GM19193 (cell line): ENCODE measurements around the gene USP40.

Source experiments
- POLR2A ChIP-seq: IDR thresholded peaks from 4 replicates; pipeline ENCODE4 v1.6.1; 2011; ENCODE audit not compliant: insufficient read depth, insufficient read length; ENCODE audit errors: extremely low read depth

Gene USP40

DNA sequence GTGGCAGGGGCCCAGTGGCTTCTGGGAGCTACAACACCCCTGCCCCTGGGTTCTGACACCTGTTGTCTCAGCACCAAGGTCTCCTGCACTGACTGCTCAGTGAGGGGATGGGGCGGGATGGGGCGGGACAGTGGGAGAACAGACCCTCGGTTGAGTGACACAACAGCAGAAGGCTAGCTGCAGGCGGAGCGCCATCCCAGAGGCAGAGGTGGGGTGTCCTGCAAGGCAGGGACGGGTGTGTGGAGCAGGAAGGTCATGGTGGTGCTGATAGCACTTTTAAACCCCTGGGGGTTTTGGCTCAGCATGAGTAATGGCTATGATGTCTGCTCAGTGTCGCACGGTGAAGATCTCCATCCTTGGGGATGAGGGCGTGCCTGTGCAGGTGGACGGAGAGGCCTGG is 107.2 kb downstream of the USP40 start:
- TF ChIP-seq POLR2A, result no peak

DNA sequence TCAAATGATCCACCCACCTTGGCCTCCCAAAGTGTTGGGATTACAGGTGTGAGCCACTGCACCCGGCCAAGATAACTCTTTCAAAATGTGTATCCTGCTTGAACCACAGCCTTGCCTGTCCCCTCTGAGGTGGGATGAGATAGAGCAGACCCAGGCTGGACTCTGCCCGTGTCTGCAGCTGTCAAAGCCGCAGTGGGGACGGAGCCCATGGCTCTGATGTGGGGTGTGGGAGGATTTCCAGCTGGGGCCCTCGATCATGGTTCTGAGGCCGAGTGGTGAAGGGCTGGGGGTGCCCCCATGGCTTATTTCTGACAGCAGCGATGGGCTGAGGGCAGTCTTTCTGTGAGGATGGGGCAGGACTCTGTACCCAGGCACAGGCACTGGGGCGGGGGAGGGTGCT is 107.8 kb downstream of the USP40 start:
- TF ChIP-seq POLR2A, result no peak

DNA sequence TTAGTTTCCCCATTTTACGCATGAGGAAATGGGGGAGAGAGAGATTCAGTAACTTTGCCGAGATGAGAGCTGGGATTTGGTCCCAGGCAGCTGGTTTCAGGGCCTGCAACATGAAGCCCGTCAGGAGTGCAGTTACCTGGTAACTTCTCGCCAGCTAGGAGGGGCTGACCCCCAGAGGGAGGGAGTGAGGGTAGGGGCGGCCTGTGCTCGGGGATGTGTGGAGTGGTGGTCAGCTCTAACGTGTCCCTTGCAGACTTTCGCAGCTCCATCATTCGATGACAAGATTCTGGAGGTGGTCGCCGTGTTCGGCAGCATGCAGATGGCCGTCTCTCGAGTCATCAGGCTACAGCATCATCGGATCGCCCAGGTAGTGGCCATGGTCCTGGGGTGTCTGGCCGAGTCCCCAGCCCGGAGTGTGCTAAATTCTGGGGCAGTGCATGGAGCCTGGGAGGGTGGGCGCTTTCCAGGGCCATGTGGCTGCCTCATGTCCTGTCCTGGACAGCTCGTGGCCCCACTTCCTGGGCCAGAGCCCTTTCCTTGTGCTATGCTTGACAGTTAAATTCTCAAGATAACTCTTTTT is 108.5 kb downstream of the USP40 start:
- no peak for TF ChIP-seq POLR2A

DNA sequence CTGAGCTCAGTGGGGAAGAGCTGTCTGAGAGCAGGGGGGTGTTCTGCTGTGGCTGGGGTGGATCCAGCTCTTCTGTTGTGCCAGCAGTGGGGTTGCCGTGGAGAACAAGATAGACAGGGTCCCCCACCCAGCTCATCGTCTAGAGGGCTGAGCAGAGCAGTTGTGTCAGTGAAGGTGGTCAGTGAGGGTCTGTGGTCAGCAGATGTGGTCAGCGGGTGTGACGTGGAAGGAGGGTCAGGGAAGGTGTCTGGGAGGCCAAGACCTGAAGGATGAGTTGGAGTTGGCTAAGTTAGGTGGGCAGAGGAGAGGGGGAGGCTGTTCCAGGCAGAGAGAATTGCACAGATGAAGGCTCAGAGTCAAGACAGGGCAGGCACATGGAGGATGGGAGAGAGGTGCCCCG is 109.2 kb downstream of the USP40 start:
- TF ChIP-seq POLR2A, result no peak

DNA sequence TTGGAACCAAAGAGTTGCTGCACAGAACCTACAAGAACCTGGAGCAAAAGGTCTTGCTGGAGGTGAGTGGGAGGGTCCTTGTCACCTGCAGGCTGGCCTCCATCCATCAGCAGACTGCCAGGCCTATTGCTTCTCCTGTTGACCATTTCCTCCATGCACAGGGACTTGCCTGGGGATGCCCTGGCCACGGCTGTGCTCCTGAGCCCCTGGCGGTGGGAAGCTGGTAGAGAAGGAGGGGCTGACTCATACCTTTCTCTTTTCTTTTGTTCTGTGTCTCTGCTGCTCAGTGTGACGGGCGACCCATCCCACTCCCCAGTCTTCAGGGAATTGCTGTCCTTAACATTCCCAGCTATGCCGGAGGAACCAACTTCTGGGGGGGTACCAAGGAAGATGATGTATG is 109.6 kb downstream of the USP40 start:
- no peak for TF ChIP-seq POLR2A

DNA sequence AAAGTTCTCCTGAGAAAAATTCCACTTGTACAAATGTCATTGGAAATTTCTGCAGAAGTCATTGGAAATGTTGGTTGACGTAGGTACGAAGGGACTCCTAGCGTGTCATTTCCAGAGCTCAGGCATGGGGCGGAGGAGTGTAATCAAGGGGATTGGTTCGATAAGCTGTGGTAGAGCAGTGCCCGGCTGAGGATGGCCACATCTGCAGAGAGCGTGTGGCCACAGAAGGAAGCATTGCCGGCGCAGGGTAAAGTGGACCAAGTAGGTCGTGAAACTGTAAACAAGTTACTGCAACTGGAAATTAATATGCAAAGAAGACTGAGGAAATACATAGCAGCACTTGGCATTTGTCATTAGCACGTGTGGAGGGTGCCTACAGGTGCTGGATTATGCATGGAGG is 110.5 kb downstream of the USP40 start:
- TF ChIP-seq POLR2A, result no peak

DNA sequence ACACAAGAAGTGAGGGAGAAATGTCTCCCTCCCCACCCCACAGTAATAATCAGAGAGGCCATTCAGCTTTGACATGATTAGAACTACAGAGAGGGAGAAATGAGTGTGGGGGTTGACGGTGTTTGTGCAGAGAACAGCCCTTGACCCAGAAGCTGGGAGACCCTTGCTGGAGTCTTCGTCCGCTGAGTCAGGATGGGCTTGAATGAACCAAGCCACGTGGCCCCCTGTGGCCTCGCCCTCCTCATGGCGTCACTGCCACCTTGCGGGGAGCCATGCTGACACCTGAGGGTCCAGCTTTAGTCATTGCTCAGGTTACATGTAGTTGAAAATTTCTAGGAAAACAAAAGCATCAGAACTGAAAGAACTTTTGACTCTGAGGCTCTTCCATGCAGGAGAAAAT is 111.1 kb downstream of the USP40 start:
- no peak for TF ChIP-seq POLR2A

DNA sequence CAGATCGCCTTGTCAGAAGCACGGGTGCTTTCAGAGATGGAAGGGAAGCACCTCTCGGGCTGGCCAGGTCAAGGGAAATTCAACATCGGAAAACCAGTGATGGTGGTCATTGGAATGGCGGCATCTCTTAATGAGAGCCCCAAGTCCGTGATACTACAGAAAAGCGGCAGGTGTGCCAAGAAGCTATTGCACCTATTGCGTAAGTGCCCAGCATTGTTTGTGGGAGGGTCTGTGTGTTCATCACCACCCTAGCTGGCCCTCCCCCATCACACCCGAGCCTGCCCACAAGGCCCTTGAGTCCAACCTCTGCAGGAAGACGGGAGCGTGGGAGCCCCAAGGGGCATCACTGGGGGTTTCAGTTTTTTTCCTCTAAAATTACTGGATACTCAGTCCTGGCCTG is 111.6 kb downstream of the USP40 start:
- TF ChIP-seq POLR2A, result no peak

DNA sequence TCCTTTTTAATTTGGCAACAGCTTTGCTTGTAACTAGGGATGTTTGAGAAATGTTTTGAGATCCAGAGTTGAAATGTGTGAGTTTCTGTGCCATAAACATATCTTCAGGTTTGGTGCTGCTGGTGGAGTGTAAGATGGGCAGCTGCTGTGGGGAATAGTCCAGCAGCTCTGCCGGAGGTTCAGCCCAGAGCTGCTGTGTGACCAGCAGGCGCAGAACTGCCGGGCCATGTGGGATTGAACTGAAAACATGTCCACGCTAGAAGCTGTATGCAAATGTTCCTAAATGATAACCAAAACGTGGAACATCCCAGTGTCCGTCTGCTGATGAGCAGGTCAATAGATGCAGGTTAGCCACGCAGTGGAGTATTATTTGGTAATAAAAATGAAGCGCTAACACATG is 112.7 kb downstream of the USP40 start:
- no peak for TF ChIP-seq POLR2A

DNA sequence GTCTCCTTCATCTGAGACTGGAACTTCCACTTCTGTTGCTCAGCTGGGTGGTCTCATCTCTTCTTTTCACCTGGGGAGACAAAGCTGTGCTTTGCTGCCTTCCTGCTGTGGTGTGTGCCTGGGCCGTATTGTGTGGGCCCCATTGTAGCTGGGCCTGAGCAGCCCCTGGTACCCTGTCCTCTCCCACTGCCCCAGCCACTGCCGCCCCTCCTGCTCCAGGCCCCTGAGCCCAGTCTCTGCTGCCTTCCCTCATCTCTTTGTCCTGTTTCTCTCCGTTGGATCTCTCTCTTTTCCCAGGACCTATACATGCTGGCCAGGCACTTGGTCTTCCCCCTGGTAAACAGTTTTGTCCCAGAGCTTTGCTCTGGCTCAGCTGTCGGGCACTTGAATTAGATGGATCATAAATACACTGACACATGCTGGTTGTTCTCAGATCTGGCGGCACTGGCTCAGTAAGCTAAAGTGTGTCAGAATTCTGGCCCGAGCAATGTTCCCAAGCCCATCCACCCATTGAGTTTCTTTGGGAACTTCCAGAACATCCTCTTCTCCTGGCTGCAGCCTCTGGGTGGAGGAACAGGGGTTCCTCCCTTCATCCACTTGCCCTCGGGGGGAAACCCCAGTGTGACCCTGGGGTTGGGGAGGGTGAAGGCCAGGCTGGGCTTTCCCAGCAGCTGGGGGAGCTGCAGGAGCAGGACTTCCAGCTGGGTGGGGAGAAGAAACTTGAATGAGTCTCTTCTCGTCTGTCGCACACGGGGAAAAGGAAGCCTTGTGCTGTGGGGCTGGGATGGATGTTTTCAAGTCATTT is 113.3 kb downstream of the USP40 start:
- TF ChIP-seq POLR2A, result no peak

DNA sequence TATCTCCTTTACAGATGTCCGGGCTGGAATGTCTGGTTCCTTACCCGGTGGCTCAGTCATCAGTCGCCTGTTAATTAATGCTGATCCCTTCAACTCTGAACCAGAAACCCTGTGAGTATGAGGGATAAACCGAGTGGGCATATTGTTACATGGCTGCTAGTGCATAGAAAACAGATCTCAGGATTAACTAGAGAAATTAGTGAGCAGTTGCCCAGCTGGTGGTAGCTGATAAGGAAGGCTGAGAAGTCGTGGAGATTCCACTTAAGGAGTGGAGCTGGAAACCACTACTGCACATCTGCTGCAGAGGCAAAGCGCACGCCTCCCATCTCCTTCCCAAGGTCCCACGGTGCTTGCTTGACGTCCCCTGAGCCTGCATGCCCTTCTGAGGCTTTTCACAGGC is 114.6 kb downstream of the USP40 start:
- TF ChIP-seq POLR2A, result no peak

DNA sequence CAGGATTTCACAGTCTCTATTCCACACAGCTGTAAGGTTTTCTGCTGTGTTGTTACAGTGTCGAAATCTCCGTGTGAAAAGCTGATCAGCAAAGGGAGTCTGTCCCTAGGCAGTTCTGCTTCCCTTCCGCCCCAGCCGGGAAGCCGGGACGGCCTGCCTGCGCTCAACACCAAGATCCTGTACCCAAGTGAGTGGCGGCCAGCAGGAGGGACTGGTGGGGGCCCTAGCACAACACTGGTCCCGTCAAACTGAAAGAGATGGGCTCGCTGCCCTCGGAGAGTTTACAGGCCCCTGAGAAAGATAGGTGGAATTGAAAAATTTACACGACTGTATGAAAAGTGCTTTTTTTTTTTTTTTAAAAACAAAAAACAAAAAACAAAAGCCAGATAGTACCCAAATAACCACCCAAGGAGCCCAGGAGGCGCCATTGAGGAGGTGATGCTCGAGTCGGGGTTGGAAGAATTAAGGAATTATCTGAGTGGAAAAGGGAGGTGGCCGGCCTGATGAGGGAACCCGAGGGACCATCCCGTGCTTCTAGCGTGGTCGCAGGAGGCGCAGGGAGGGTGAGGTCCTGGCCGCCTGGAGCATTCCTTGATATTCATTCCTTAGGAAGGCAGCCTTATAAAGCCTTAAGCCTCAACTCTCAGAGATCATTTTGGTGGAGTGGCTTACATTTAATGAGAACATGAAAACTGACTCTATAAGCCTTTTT is 115.6 kb downstream of the USP40 start:
- TF ChIP-seq POLR2A, result no peak

DNA sequence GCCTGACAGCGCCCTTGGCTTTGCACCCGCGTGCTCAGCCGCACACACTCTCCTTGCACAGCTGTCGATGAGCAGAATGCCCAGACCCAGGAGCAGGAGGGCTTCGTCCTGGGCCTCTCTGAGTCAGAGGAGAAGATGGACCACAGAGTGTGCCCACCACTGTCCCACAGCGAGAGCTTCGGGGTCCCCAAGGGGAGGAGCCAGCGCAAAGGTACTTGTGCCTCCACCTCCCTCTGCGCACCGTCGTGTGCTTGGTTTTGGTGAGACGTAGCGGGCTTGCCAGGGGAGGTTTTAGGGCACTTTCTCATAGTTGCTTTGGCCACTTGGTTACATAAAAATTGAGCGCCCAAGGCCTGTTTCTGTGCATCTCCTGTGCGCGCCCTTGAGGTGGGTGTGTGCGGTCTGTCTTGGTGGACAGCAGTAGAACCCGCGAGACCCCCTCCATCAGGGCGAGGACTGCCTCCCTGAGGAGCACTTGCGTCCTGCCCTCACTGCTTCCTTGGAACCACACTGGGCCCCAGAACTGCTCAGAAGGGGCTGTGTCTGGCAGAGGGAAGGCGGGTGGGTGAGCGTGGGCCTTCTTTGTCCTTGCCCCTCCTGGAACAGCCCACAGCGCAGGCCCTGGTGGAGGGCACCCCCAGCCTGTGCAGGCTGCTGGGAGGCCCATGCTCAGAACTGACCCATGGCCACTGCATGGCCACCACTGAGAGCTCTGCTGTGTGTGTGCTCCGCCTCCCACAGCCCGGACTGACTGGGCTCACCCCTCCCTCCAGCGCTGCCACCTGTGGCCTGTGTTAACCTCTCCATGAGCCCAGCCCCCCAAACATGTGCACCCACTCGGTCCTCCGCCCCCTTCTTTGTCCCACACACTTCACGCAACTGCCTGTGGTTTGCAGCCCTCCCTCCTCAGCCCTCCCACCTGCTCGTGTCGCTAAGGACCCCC is 116.4 kb downstream of the USP40 start:
- TF ChIP-seq POLR2A, result no peak

DNA sequence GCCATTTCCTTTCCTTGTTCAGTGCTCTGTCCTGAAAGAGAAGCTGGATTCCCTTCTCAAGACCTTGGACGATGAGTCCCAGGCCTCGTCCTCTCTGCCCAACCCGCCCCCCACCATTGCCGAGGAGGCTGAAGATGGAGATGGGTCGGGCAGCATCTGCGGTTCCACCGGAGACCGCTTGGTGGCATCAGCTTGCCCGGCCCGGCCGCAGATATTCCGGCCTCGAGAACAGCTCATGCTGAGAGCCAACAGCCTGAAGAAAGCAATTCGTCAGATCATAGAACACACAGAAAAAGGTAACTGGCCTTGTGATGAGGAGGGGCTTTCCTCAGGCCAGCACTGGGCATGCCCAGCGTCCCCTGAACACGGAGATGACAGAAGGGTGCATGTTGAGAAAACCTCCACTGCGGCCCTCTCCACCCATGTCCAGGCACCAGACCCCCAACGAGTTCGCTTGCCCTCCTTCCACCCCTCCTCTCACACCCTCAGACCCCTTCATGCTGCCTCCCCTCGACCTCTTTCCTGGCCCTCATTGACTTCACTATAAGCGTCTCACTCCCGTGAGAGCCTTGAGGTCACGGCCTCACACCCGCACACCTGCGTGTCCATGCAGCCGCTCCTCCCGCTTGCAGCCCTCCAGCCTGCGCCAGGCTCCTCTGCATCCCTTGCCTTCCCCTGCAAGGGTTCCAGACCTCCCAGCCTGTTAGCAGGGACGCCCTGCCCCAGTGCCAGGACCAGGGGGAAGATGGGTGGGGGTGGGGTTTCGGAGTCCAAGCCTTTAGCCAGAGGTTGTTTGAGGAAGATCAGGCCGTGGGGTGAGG is 117.3 kb downstream of the USP40 start:
- TF ChIP-seq POLR2A, result no peak

DNA sequence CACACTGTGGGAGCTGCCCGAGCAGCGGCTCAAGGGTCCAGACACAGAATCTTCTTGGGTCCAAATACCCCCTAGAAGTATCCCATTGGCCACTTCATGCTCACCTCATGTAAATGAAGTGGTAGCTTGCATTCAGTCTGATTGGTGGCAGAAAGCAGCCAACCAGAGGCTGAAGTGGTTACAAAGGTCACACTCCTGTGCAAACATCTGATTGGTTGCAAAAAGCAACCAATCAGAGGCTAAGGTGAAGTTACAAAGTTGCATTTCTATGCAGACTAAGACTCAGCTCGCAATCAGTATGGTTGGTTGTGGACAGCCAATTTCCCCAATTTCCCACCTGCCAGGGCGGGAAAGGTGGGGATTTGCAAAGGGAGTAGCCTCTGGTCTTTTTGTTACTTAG is 118.0 kb downstream of the USP40 start:
- no peak for TF ChIP-seq POLR2A

DNA sequence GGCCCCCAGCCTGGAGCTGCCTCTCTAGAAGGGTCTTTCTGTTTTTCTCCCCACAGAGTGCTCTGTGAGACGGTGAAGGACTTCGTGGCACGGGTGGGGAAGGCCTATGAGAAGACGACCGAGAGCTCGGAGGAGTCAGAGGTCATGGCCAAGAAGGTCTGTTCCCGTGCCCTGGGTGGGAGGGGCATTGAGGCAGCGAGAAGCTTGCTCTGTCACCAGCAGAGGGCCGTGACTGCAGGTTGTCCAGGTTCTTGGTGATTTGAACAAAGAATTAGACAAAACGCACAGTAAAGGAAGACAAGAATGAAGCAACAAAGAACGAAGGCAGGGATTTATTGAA is 118.4 kb downstream of the USP40 start:
- TF ChIP-seq POLR2A, result no peak
